SJCRH30 (cell line): ENCODE measurements around the gene ROGDI. TPM values are rescaled to one million over a fixed set of nuclear protein-coding genes. Genes with fewer than 3 reads are reported as not detected.

Source experiments
- DNase-seq, 2 experiments: peaks; one replicate each; pipeline ENCODE4 v3.0.0-alpha.2; 2015 to 2020
- H3K27ac ChIP-seq: fragments of 250-450 bp; sonication (Bioruptor Pico); 2 replicates; pipeline ENCODE4 v1.5.1; 2020; ENCODE audit warnings: mild to moderate bottlenecking, moderate library complexity
- H3K27me3 ChIP-seq: fragments of 250-450 bp; sonication (Bioruptor Pico); 2 replicates; pipeline ENCODE4 v1.5.1; 2020; ENCODE audit warnings: mild to moderate bottlenecking, moderate library complexity
- H3K36me3 ChIP-seq: fragments of 250-450 bp; sonication (Bioruptor Pico); 2 replicates; pipeline ENCODE4 v1.5.1; 2020; ENCODE audit warnings: mild to moderate bottlenecking, moderate library complexity
- H3K4me1 ChIP-seq: fragments of 250-450 bp; sonication (Bioruptor Pico); 2 replicates; pipeline ENCODE4 v1.5.1; 2020; ENCODE audit warnings: mild to moderate bottlenecking, moderate library complexity
- H3K4me3 ChIP-seq: fragments of 250-450 bp; sonication (Bioruptor Pico); 2 replicates; pipeline ENCODE4 v1.5.1; 2020; ENCODE audit warnings: mild to moderate bottlenecking, moderate library complexity
- H3K9me3 ChIP-seq: fragments of 250-450 bp; sonication (Bioruptor Pico); replicated peaks from 2 replicates; pipeline ENCODE4 v1.5.1; 2020; ENCODE audit warnings: mild to moderate bottlenecking, moderate library complexity
- total RNA-seq: library from RNA; depleted of rRNA; stranded (reverse); fragments of >200 nt; shearing (Covaris generic); gene quantifications from 2 replicates; pipeline ENCODE4 v1.2.3, GENCODE V29; 2014

The ROGDI gene
- total RNA-seq, 1 experiment from 2014 or later, result 20.5 TPM

DNA sequence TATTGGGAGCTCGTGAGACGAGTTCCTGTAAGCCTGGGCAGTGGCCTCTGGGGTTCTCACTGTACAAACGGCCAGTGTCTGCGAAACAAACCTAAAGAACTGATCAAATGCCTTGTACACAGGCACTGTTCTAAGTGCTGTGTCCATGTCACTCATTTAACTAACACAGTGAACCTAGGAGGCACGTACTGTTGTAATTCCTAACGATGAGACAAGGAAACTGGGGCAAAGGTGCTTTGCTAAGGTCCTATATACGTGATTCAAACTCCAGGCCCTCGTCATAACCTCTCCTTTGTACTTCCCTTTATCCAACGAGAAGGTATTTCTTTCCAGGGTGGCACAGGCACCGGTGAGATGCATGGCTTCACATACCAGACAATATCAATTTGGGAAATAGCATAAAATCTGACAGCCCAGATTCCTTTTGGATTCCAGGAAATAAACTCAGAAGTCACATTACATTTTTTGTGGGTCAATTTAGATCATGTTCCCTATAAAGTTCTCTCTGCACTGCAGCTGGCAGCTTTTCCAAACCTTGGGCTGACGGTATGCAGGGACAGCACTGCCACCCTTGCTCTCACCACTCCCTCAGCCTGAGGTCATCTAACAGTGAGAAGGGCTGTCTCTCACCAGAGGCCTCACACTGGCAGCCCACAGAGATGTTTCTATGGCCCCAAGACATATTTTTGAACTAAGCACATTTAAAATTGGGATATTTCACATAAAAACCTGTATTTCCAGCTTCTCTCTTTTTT is 26.3 kb upstream of the ROGDI start:
- H3K27ac ChIP-seq, result no peak overlapping the region
- H3K36me3 ChIP-seq, result peaks cover 38% of the 10 kb centered on the region
- H3K9me3 ChIP-seq, result no peaks in the 10 kb centered on the region
- no peaks in the 10 kb centered on the region for H3K4me1 ChIP-seq
- H3K4me3 ChIP-seq, result no peak overlapping the region
- H3K27me3 ChIP-seq, result no peaks in the 10 kb centered on the region
- DNase-seq, result no peak

DNA sequence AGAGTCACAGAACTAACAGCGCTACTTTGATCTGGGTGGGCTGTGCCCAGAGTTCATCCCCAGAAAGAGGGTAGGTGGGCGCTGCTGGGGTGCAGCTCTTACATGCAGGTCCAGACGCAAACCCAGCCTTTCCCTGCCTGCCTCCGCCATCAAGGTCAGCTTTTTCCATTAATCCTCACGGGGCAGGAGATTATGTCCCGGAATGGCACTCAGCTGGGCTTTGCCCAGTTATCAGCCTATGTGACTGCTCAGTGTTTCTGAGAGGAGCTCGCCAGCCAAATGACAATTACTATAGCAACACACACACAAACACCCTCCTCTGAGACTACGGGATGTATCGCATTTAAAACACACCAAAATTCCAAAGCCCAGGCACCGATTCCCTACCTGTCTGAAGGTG is 24.5 kb upstream of the ROGDI start:
- Histone ChIP-seq H3K27ac (no peak overlapping the region), H3K4me1 (no peaks in the 10 kb centered on the region), H3K4me3 (no peak overlapping the region), H3K36me3 (peaks cover 40% of the 10 kb centered on the region), H3K27me3 (no peaks in the 10 kb centered on the region), H3K9me3 (no peaks in the 10 kb centered on the region)
- no peak for DNase-seq

- DNase-seq, result no peak
- no peak overlapping the region for H3K27ac ChIP-seq
- peaks cover 40% of the 10 kb centered on the region for H3K36me3 ChIP-seq
- H3K9me3 ChIP-seq, result no peaks in the 10 kb centered on the region
- H3K4me1 ChIP-seq, result no peaks in the 10 kb centered on the region
- H3K27me3 ChIP-seq, result no peaks in the 10 kb centered on the region
- H3K4me3 ChIP-seq, result no peak overlapping the region
Observed at GRCh38 chr16:4826526-4826925, 24.1 kb upstream of the ROGDI start.

DNA sequence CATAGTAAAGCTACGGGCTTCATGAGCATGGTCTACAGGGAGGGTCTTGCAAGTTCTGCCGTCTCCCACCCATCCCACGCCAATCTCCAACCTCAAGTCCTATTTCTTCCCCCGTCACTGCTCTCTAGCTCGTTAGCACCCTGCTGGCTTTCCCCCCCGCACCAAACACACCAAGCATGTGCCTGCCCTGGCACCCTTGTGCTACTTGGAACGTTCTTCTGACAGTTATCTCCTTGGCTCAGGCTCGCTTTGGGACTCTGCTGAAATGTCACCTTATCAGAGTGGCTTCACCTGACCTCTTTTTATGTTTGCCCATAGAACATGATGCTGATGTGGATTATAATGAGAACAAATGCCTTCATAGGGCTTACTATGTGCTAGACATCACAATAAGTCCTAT is 22.8 kb upstream of the ROGDI start:
- no peak for DNase-seq
- H3K9me3 ChIP-seq, result no peaks in the 10 kb centered on the region
- H3K36me3 ChIP-seq, result peaks cover 38% of the 10 kb centered on the region
- H3K4me1 ChIP-seq, result no peaks in the 10 kb centered on the region
- no peak overlapping the region for H3K4me3 ChIP-seq
- H3K27me3 ChIP-seq, result no peaks in the 10 kb centered on the region
- no peak overlapping the region for H3K27ac ChIP-seq

- Histone ChIP-seq H3K4me1 (no peaks in the 10 kb centered on the region), H3K9me3 (no peaks in the 10 kb centered on the region), H3K36me3 (peaks cover 45% of the 10 kb centered on the region), H3K27ac (no peak overlapping the region), H3K27me3 (no peaks in the 10 kb centered on the region), H3K4me3 (no peak overlapping the region)
- no peak for DNase-seq
Observed at GRCh38 chr16:4820652-4821051, 18.2 kb upstream of the ROGDI start.

GRCh38 chr16:4814542-4815173 is 12.2 kb upstream of the ROGDI start:
- H3K36me3 ChIP-seq, result peaks cover 34% of the 10 kb centered on the region
- no peak for DNase-seq
- H3K4me3 ChIP-seq, result no peak overlapping the region
- H3K27ac ChIP-seq, result no peak overlapping the region
- H3K9me3 ChIP-seq, result no peaks in the 10 kb centered on the region
- no peaks in the 10 kb centered on the region for H3K27me3 ChIP-seq
- no peaks in the 10 kb centered on the region for H3K4me1 ChIP-seq

DNA sequence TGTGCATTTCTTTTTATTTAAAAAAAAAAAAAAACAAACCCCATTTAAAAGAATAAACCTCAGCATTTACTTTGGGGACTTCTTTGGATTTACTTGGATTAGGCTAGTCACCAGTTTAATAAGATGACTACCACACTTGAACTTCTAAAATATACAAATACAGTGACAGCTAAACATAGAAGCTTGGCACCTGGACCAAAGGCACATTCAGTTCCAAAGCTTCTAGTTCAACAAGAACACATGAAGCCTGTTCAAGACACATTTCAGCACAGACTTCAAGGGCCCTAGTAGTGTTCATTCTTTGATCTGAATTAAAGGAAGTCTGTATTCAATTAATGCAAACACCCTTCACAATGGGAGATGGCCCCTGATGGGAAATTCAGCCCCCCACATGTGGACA is 11.6 kb upstream of the ROGDI start:
- H3K27ac ChIP-seq, result no peak overlapping the region
- no peaks in the 10 kb centered on the region for H3K9me3 ChIP-seq
- H3K27me3 ChIP-seq, result no peaks in the 10 kb centered on the region
- H3K4me3 ChIP-seq, result no peak overlapping the region
- H3K4me1 ChIP-seq, result no peaks in the 10 kb centered on the region
- H3K36me3 ChIP-seq, result peaks cover 32% of the 10 kb centered on the region
- no peak for DNase-seq

- Histone ChIP-seq H3K36me3 (peaks cover 34% of the 10 kb centered on the region), H3K9me3 (no peaks in the 10 kb centered on the region), H3K4me3 (no peak overlapping the region), H3K27me3 (no peaks in the 10 kb centered on the region), H3K4me1 (no peaks in the 10 kb centered on the region), H3K27ac (no peak overlapping the region)
- no peak for DNase-seq
Observed at GRCh38 chr16:4813251-4814003, 11.0 kb upstream of the ROGDI start.

GRCh38 chr16:4811773-4812172 is 9.3 kb upstream of the ROGDI start:
- H3K4me1 ChIP-seq, result no peaks in the 10 kb centered on the region
- H3K27ac ChIP-seq, result no peak overlapping the region
- no peak overlapping the region for H3K4me3 ChIP-seq
- H3K9me3 ChIP-seq, result no peaks in the 10 kb centered on the region
- no peak for DNase-seq
- no peaks in the 10 kb centered on the region for H3K27me3 ChIP-seq
- H3K36me3 ChIP-seq, result peaks cover 36% of the 10 kb centered on the region

DNA sequence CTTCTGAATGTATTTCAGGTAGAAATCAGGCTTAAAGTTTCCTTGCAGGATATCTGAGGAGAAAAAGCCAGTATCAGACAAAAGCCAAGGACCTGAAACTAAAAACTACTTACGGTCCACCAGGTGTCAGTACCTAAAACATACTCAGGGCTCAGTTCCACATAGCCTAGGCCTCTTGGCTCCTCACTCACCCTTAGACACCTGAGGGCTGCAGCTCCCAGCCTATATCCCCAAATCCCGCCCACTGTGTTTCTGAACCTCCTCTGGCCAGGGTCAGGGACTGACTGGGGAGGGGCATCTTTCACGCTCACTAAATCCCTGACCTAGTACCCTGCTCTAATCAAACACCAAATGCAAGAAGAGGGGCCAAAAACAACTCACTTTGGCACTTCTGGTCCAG is 8.8 kb upstream of the ROGDI start:
- peaks cover 33% of the 10 kb centered on the region for H3K36me3 ChIP-seq
- H3K4me3 ChIP-seq, result no peak overlapping the region
- H3K9me3 ChIP-seq, result no peaks in the 10 kb centered on the region
- H3K4me1 ChIP-seq, result no peaks in the 10 kb centered on the region
- no peak for DNase-seq
- no peaks in the 10 kb centered on the region for H3K27me3 ChIP-seq
- H3K27ac ChIP-seq, result no peak overlapping the region

DNA sequence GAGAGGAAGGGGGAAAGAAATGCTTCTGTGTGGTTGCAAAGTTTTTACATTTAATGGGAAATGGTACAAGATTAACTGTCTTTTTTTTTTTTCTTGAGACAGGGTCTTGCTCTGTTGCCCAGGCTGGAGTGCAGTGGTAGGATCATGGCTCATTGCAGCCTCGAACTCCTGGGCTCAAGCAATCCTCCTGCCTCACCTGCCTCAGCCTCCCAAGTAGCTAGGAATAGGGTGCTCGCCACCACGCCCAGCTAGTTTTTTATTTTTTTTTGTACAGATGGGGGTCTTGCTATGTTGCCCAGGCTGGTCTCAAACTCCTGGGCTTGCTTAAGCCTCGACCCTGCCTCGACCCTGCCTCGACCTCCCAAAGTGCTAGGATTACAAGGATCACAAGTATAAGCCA is 3.8 kb upstream of the ROGDI start:
- no peak for DNase-seq
- Histone ChIP-seq H3K4me3 (no peak overlapping the region), H3K4me1 (peaks cover 4% of the 10 kb centered on the region), H3K27me3 (no peaks in the 10 kb centered on the region), H3K27ac (no peak overlapping the region), H3K36me3 (peaks cover 25% of the 10 kb centered on the region), H3K9me3 (no peaks in the 10 kb centered on the region)

GRCh38 chr16:4805231-4805630 is 2.8 kb upstream of the ROGDI start:
- peaks cover 22% of the 10 kb centered on the region for H3K36me3 ChIP-seq
- H3K4me3 ChIP-seq, result no peak overlapping the region
- H3K4me1 ChIP-seq, result peaks cover 11% of the 10 kb centered on the region
- DNase-seq, result no peak
- H3K27ac ChIP-seq, result no peak overlapping the region
- no peaks in the 10 kb centered on the region for H3K27me3 ChIP-seq
- no peaks in the 10 kb centered on the region for H3K9me3 ChIP-seq

- no peak overlapping the region for H3K27ac ChIP-seq
- no peak overlapping the region for H3K4me3 ChIP-seq
- H3K4me1 ChIP-seq, result peaks cover 16% of the 10 kb centered on the region
- no peak for DNase-seq
- no peaks in the 10 kb centered on the region for H3K27me3 ChIP-seq
- no peaks in the 10 kb centered on the region for H3K9me3 ChIP-seq
- peaks cover 17% of the 10 kb centered on the region; the same call in 1 of the 2 replicates for H3K36me3 ChIP-seq
Observed at GRCh38 chr16:4803898-4804762, 1.7 kb upstream of the ROGDI start.

DNA sequence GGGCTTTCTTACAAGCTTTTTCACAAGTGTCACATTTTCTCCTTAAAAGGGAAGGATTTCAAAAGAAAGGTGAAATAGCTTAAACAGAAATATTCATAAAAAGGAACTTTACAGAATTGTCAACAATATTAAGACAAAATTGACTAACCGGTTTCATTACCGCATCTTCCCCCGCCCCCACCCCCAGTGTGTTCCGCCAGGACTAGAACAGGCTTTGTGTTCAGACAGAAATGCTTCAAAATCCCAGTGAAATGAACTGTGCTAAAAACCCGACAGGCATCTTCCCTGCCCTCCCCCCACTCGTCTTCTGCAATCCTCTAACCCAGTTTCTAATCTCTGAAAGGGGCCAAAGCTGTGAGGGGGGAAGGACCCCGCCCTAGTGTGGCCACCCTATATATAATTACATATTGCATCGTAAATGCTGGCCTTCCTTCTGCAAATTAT is 990 bp upstream of the ROGDI start:
- H3K4me3 ChIP-seq, result peak overlapping the region; percentile 93
- H3K27me3 ChIP-seq, result no peaks in the 10 kb centered on the region
- no peaks in the 10 kb centered on the region for H3K9me3 ChIP-seq
- no peak for DNase-seq
- peak overlapping the region; percentile 71; the same call in 1 of the 2 replicates for H3K27ac ChIP-seq
- peaks cover 15% of the 10 kb centered on the region; the same call in 1 of the 2 replicates for H3K36me3 ChIP-seq
- H3K4me1 ChIP-seq, result peaks cover 16% of the 10 kb centered on the region
